HUES64 (cell line): Measurements from ENCODE around the gene CFAP92.
"Not testable (repeated sequence)": the region's sequence is repeated elsewhere in the genome, so short reads cannot be mapped to it uniquely, and the experiment has no call there.

ENCODE experiments used
- H3K27ac ChIP-seq: 2 replicates; pipeline ENCODE4 v1.7.0; 2013; ENCODE audit warnings: low read depth, low read length, inconsistent platforms
- H3K27me3 ChIP-seq: 2 replicates; pipeline ENCODE4 v1.6.1; 2013; ENCODE audit warnings: mild to moderate bottlenecking, low read length; ENCODE audit not compliant: insufficient read depth
- H3K36me3 ChIP-seq: 2 replicates; pipeline ENCODE4 v1.6.1; 2013; ENCODE audit warnings: mild to moderate bottlenecking, low read length; ENCODE audit not compliant: insufficient read depth
- H3K4me1 ChIP-seq: 2 replicates; pipeline ENCODE4 v1.6.1; 2013; ENCODE audit warnings: mild to moderate bottlenecking, low read length, moderate library complexity; ENCODE audit not compliant: insufficient read depth
- H3K4me3 ChIP-seq: 2 replicates; pipeline ENCODE4 v1.5.1; 2013; ENCODE audit warnings: mild to moderate bottlenecking, low read length, moderate library complexity
- H3K9ac ChIP-seq: 2 replicates; pipeline ENCODE4 v1.6.1; 2013; ENCODE audit warnings: mild to moderate bottlenecking, low read depth, low read length
- H3K9me3 ChIP-seq: 2 replicates; pipeline ENCODE4 v1.6.1; 2013; ENCODE audit warnings: low read depth, low read length; ENCODE audit not compliant: insufficient read depth
- WGBS: fragments of 150-250, 120-280 bp; methylation state at CpG from one replicate; pipeline ENCODE4 v1.1.7; 2013; ENCODE audit warnings: missing lambda C conversion rate; 5-methylcytosine and 5-hydroxymethylcytosine counted together

The CFAP92 gene

DNA sequence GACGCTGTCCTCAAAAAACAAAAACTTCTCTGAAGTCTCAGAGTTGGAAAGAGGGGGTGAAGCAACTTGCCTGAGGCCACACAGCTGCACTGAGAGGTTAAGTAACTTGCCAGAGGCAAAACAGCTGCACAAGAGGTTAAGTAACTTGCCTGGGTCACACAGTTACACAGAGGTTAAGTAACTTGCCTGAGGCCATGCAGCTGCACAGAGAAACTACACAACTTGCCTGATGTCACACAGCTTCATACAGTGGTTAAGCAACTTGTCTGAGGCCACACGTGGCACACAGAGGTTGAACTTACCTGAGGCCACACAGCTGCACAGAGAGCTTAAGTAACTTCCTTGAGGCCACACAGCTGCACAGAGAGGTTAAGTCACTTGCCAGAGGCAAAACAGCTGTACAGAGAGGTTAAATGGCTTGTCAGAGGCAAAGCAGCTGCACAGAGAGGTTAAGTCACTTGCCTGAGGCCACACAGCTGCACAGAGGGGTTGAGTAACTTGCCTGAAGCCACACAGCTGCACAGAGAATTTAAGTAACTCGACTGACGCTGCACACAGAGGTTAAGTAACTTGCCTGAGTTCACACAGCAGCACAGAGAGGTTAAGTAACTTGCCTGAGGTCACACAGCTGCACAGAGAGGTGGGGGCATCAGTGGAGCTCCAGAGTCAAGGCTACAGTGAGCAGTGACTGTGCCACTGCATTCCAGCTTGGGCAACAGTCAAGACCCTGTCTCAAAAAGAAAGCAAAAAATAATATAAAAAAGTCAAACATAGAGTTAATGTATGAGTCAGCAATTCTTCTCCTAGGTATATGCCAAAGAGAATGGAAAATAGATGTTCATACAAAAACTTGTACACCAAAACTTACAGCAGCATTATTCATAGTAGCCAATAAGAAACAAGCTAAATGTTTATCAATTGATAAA, 126.4 kb downstream of the CFAP92 start:
- H3K27me3 ChIP-seq, result no peaks in the 10 kb centered on the region
- H3K9ac ChIP-seq, result no peak overlapping the region
- H3K36me3 ChIP-seq, result no peaks in the 10 kb centered on the region
- no peak overlapping the region for H3K27ac ChIP-seq
- 86% methylated on average over 4 of the region's 4 CpGs for WGBS
- H3K4me1 ChIP-seq, result peaks cover 4% of the 10 kb centered on the region; the same call in 1 of the 2 replicates
- H3K4me3 ChIP-seq, result no peak overlapping the region
- H3K9me3 ChIP-seq, result no peaks in the 10 kb centered on the region

DNA sequence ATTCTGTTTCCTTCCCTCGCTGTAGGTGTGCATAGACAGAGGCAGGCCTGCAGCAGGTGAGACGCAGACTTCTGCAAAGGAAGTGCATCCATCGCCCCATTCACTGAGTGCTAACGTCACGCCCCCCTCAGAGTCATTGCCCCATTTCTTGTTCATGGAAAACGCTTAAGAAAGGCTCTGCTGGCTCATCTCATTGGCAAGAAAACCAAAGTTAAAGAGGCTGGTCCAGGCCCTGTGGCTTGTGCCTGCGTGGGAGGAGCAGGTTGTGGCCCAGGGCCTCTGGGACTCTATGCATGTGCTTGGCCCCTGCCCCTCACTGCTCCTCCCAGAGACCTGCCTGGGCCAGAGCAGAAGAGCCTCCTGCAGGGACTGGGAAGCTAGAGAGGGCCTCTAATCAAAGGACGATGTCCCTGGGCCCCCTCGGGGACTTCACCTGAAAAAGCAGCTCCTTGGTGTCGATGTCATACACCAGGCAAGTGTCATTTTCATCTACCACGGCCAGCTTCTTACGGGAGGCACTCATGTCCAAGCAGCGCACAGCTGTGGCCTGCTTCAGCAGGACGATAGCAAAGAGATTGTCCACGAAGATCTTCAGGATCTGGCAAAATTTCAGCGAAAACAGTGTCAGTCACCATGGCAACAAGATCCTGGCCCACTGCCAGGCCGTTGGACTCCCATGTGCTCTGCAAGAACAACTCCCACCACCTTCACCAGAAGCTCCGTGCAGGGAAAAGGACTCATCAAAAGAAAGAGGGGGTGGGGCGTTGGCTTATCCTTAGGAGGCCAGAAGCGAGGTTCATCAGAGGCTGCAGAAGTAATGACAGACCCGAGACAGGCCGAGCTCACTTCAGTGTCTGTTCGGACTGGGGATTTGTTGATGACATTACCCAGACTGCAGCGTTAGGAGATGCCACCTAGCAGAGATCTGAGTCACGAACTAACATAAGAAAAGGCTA, 128.7 kb downstream of the CFAP92 start:
- not testable (repeated sequence) for H3K27me3 ChIP-seq, H3K4me3 ChIP-seq, H3K9ac ChIP-seq, H3K9me3 ChIP-seq, H3K36me3 ChIP-seq, H3K27ac ChIP-seq, H3K4me1 ChIP-seq
- 77% methylated on average over 20 of the region's 25 CpGs for WGBS

DNA sequence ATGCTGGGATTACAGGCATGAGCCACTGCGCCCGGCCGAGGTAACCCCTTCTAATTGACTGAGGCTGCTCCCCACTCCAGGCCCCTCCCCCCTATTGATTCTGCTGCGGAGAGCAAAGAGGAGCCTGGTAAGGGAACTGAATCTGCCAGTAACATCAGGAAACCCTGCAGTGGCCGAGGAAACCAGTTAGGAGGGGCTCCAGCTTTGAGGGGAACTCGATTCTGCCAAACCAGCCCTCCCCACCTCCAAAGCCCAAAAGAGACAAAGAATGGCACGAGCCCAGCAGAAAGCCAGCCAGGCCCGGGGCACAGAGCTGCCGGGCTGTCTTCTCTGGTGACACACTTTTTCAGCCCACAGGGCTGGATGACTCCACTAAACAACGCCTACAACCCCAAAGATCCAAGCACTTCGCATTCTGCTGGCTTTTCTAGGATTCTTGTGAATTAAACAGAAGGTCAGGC, 129.5 kb downstream of the CFAP92 start:
- H3K27ac ChIP-seq, result no peak overlapping the region
- no peaks in the 10 kb centered on the region for H3K27me3 ChIP-seq
- H3K9ac ChIP-seq, result no peak overlapping the region
- no peak overlapping the region for H3K4me3 ChIP-seq
- WGBS, result 70% methylated on average over 11 of the region's 11 CpGs
- no peaks in the 10 kb centered on the region for H3K36me3 ChIP-seq
- H3K9me3 ChIP-seq, result peaks cover 16% of the 10 kb centered on the region
- H3K4me1 ChIP-seq, result peaks cover 4% of the 10 kb centered on the region; the same call in 1 of the 2 replicates

DNA sequence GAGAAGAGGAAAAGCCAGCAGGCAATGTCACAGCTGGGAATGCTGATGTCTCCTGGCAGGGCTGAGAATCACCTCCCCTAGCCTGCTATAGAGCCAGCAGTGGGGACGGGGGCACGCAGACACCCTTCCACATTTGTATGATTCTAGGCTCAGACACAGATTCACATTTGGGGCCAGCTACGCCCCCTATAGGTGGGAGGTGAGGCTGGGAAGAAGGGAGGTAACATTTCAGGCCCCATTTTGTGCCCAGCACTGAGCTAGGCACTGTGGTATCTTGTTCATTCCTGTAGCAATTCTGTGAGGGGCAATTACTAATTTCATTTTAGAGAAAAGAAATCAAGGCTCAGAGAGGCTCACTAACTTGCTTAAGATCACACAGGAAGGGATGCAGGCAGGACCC, 130.3 kb downstream of the CFAP92 start:
- no peaks in the 10 kb centered on the region for H3K36me3 ChIP-seq
- H3K27ac ChIP-seq, result no peak overlapping the region
- H3K4me3 ChIP-seq, result no peak overlapping the region
- H3K27me3 ChIP-seq, result no peaks in the 10 kb centered on the region
- H3K9ac ChIP-seq, result no peak overlapping the region
- peaks cover 24% of the 10 kb centered on the region for H3K9me3 ChIP-seq
- H3K4me1 ChIP-seq, result peaks cover 4% of the 10 kb centered on the region; the same call in 1 of the 2 replicates
- WGBS, result 63% methylated on average over 3 of the region's 3 CpGs

DNA sequence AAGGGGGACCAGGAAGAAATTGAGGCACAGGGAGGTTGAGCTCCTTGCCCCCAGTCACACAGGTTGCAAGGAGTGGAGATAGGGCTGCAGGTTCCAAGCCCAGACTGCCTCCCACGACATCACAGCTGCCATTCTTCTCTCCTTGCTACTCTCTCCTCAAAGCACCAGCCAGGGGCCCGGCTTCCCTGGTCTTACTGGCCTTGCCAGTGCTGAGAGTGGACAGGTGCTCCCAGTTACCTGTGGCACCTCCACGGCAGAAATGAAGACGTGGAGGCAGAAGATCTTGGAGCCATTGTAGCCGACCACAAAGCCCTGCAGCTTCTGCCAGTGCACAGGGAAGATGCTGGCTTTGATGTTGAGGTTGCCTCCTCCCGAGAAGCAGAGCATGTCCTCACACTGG, 132.4 kb downstream of the CFAP92 start:
- Histone ChIP-seq H3K9ac (no peak overlapping the region), H3K4me1 (peaks cover 4% of the 10 kb centered on the region; the same call in 1 of the 2 replicates), H3K27me3 (no peaks in the 10 kb centered on the region), H3K4me3 (no peak overlapping the region), H3K36me3 (no peaks in the 10 kb centered on the region), H3K9me3 (peaks cover 38% of the 10 kb centered on the region), H3K27ac (no peak overlapping the region)
- 88% methylated on average over 6 of the region's 6 CpGs for WGBS
